Adrenal gland (tissue), 12 donors: ENCODE results near the gene CCDC57. TPM values are rescaled to one million over a fixed set of nuclear protein-coding genes. Genes with fewer than 3 reads are reported as not detected.

ENCODE experiments used
- DNase-seq, 7 donors: peaks; one replicate each; pipeline ENCODE4 v3.0.0-alpha.2; 2019 to 2020
- H3K27ac ChIP-seq, 5 donors: fragments of 200-600 bp; sonication (generic) in 4 of 5; 1 replicate in 3 of 5; 2 replicates in 2 of 5; pipeline versions ENCODE4 v1.5.1 to v1.8.0; 2016 to 2020; ENCODE audit warnings: mild to moderate bottlenecking in 1 of 5
- H3K27me3 ChIP-seq: fragments of 200-600 bp; 2 replicates; pipeline ENCODE4 v1.8.0; 2021
- H3K36me3 ChIP-seq, 2 donors: fragments of 200-600 bp; replicated peaks in 1 of 2; 1 replicate in 1 of 2; 2 replicates in 1 of 2; pipeline versions ENCODE4 v1.5.1 to v1.8.0; 2018 to 2022
- H3K4me1 ChIP-seq, 2 donors: fragments of 200-600 bp; replicated peaks in 1 of 2; 1 replicate in 1 of 2; 2 replicates in 1 of 2; pipeline versions ENCODE4 v1.5.1 to v1.8.0; 2018 to 2021
- H3K4me3 ChIP-seq, 4 donors: fragments of 200-600 bp; sonication (generic) in 3 of 4; one replicate each; pipeline ENCODE4 v1.5.1; 2016 to 2018
- H3K9me3 ChIP-seq, 3 donors: fragments of 200-600 bp; sonication (generic) in 1 of 3; replicated peaks in 1 of 3; 1 replicate in 2 of 3; 2 replicates in 1 of 3; pipeline versions ENCODE4 v1.5.1 to v1.8.0; 2016 to 2021
- POLR2A ChIP-seq, 2 donors: fragments of 450-650 bp; IDR thresholded peaks; one replicate each; pipeline ENCODE4 v1.6.1; 2017; ENCODE audit warnings: antibody characterized with exemption in 2 of 2, mild to moderate bottlenecking in 2 of 2, moderate library complexity in 1 of 2
- WGBS, 4 donors: extraction: QIAGEN DNeasy Blood & Tissue Kit in 2 of 4; methylation state at CpG; one replicate each; pipeline versions ENCODE4 v1.1.5 to v1.1.7; 2013 to 2017; 5-methylcytosine and 5-hydroxymethylcytosine counted together
- intact Hi-C, 2 donors: fragments of 100-400 bp; cut with DNase I; formaldehyde crosslinking; loops; one replicate each; pipeline versions ENCODE4 v1.14.1 to v1.15.0; 2022 to 2023
- polyA plus RNA-seq, 3 donors: library from polyadenylated mRNA; stranded (reverse); fragments of 200-250 nt in 2 of 3; fragments of 350-450 nt in 1 of 3; fragmentation: Illumina TruSeq in 1 of 3; extraction: RNeasy Lipid Tissue Mini Kit (QIAGEN cat#74804) in 1 of 3; gene quantifications; one replicate each; pipeline ENCODE4 v1.2.3, GENCODE V29; 2013 to 2014
- total RNA-seq, 9 donors: library from RNA; depleted of rRNA in 4 of 9; stranded (reverse); fragments of >200 nt in 4 of 9; fragments of 120-200 nt in 1 of 9; fragmentation: NEBNext Ultra II Directional in 1 of 9; extraction: Animal tissue kit (Norgen Biotek cat#: 25700) in 1 of 9; gene quantifications; one replicate each; pipeline versions ENCODE4 v1.1.0 to v1.2.4, GENCODE V29; 2013 to 2023
- TF ChIP-seq, protein P1 (sequence below), 6 experiments: fragments of 450-650 bp in 4 of 6; fragments of 200-600 bp in 2 of 6; sonication (generic) in 1 of 6; IDR thresholded peaks; 1 replicate in 5 of 6; 2 replicates in 1 of 6; pipeline versions ENCODE4 v1.5.1 to v1.8.0; 2016 to 2021; ENCODE audit warnings: antibody characterized with exemption in 6 of 6, mild to moderate bottlenecking in 2 of 6, moderate library complexity in 1 of 6
- donor health status: healthy with polysubstance abuse.
- donor health status: Bipolar disorder and iron deficiency.
- donor health status: DM: yes; HTN: yes; CAD: no.
- donor health status: DM: no; HTN: no; CAD: no.
- donor health status: DM: no; HTN: no; CAD: no.
- donor health status: DM: yes; HTN: yes; CAD: no.

The CCDC57 gene
- total and polyA plus RNA-seq, 12 donors: 7.1 to 275 (median 28.8) TPM

- TF ChIP-seq, protein P1, sequence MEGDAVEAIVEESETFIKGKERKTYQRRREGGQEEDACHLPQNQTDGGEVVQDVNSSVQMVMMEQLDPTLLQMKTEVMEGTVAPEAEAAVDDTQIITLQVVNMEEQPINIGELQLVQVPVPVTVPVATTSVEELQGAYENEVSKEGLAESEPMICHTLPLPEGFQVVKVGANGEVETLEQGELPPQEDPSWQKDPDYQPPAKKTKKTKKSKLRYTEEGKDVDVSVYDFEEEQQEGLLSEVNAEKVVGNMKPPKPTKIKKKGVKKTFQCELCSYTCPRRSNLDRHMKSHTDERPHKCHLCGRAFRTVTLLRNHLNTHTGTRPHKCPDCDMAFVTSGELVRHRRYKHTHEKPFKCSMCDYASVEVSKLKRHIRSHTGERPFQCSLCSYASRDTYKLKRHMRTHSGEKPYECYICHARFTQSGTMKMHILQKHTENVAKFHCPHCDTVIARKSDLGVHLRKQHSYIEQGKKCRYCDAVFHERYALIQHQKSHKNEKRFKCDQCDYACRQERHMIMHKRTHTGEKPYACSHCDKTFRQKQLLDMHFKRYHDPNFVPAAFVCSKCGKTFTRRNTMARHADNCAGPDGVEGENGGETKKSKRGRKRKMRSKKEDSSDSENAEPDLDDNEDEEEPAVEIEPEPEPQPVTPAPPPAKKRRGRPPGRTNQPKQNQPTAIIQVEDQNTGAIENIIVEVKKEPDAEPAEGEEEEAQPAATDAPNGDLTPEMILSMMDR (IDR thresholded peaks at IDR 0.05): no peak
- no peak for TF ChIP-seq POLR2A (IDR thresholded peaks at IDR 0.05)
Measured at GRCh38 chr17:82081546-82081945, 131.1 kb downstream of the CCDC57 start.

DNA sequence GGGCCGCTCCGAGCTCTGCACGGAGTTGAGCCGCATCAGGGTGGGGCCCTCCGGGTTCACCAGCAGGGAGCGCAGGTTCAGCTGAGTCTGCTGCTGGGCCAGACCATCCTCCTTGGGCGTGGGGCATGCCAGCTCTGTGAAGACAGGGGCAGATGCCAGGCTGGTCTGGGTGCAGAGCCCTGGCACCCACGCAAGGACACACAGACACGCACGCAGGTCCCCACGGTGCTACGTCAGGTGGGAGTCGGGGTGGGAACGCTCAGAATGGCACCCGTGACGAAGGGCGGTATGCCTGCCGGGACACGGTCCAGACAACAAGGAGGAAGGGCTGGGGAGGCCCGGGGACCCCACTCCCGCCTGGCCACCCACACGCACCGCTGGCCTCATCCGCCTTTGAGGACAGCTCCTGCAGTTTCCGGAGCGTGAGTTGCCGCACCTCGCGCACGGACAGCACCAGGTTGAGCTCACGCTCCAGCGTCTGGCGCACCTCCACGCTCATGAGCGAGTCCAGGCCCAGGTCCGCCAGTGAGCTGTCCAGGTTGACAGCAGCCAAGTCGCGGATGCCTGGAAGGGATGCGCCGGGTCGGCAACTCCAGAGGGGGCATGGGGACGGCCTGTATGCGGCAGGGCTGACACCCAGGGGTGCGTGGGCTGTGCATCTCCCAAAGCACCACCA is 131.7 kb downstream of the CCDC57 start:
- intact Hi-C loops: no loop called here
- Histone ChIP-seq H3K4me3 (no peak overlapping the region), H3K27ac (no peak overlapping the region), H3K36me3 (peaks cover 0 to 73% of the 10 kb centered on the region in 2 donors), H3K4me1 (no peaks in the 10 kb centered on the region), H3K9me3 (no peaks in the 10 kb centered on the region), H3K27me3 (no peaks in the 10 kb centered on the region)
- 93 to 96% (median 95%) methylated on average over 33 to 44 of the region's 44 CpGs for WGBS, 4 donors
- TF ChIP-seq, protein P1 (IDR thresholded peaks at IDR 0.05): no peak
- TF ChIP-seq POLR2A (IDR thresholded peaks at IDR 0.05): no peak
- no peak for DNase-seq

More at GRCh38 chr17:82081546-82081945, 131.1 kb downstream of the CCDC57 start:
- no peaks in the 10 kb centered on the region for H3K27me3 ChIP-seq
- no peaks in the 10 kb centered on the region for H3K9me3 ChIP-seq
- H3K4me3 ChIP-seq: no peak overlapping the region
- H3K27ac ChIP-seq: no peak overlapping the region
- no peak for DNase-seq
- H3K36me3 ChIP-seq: peaks cover 0 to 80% of the 10 kb centered on the region in 2 donors
- 86 to 90% methylated on average over 19 to 20 of the region's 20 CpGs; no CpG with 5 or more reads in 2 of the 4 donors for WGBS, 4 donors
- no peaks in the 10 kb centered on the region for H3K4me1 ChIP-seq
- intact Hi-C loops: no loop called here

DNA sequence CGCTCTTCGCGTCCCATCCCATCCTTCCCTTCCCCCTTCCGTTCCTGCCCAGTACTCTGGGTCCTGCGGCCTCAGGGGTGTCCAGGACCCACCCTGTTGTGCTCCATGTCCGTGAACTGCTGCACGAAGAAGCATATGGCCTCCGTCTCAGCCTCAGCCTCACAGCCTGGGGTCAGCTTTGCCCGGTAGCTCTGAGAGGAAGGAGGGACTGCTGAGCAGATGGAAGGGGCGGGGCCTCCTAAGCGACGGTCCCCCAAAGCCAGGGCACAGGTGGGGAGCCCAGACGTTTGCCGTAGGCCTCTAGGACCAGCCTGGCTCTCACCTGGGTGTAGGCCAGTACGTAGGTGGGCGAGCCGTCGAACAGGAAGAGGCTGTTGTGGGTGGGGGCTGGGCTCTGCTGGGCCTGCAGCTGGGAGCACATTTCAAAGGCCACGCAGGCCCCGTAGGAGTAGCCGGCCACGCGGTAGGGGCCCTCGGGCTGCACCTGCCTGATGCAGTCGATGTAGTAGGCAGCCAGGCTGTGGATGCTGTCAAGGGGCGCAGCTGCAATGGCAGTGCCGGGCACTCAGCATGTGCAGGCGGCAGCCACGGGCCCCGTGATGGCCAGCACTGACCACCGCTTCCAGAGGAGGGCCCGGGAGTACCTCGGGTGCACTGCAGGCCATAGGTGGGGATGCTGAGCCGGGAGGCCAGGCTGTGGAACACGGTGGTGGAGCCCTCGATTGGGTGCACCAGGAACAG is 132.4 kb downstream of the CCDC57 start:
- Histone ChIP-seq H3K4me3 (no peak overlapping the region), H3K27ac (no peak overlapping the region), H3K4me1 (no peaks in the 10 kb centered on the region), H3K27me3 (no peaks in the 10 kb centered on the region), H3K36me3 (peaks cover 0 to 66% of the 10 kb centered on the region in 2 donors), H3K9me3 (no peaks in the 10 kb centered on the region)
- DNase-seq: no peak
- TF ChIP-seq POLR2A (IDR thresholded peaks at IDR 0.05): no peak
- intact Hi-C loops: no loop called here
- WGBS, 4 donors: 89 to 94% (median 92%) methylated on average over 10 to 36 of the region's 36 CpGs

- intact Hi-C loops: no loop called here
- no peak overlapping the region for H3K27ac ChIP-seq
- no peak overlapping the region for H3K4me3 ChIP-seq
- H3K4me1 ChIP-seq: no peaks in the 10 kb centered on the region
- TF ChIP-seq, protein P1 (IDR thresholded peaks at IDR 0.05): no peak
- TF ChIP-seq POLR2A (IDR thresholded peaks at IDR 0.05): no peak
- H3K9me3 ChIP-seq: no peaks in the 10 kb centered on the region
- no peak for DNase-seq
- peaks cover 0 to 56% of the 10 kb centered on the region in 2 donors for H3K36me3 ChIP-seq
- 90 to 94% (median 94%) methylated on average over 24 to 47 of the region's 47 CpGs for WGBS, 4 donors
- no peaks in the 10 kb centered on the region for H3K27me3 ChIP-seq
Measured at GRCh38 chr17:82079001-82079677, 133.5 kb downstream of the CCDC57 start.
